OCI-LY3 (cell line): Measurements from ENCODE around the gene ZBTB9.

Experiments used
- CTCF ChIP-seq: fragments of 200-600, 300-600 bp; sonication (generic); IDR thresholded peaks from 2 replicates; pipeline ENCODE4 v1.5.1; 2014; ENCODE audit warnings: antibody characterized with exemption, low read length, low read depth
- EZH2phosphoT487 ChIP-seq: fragments of 200-600 bp; shearing (Covaris generic); IDR thresholded peaks from 2 replicates; pipeline ENCODE4 v1.6.1; 2018; ENCODE audit warnings: antibody characterized with exemption, mixed run types, low read depth

DNA sequence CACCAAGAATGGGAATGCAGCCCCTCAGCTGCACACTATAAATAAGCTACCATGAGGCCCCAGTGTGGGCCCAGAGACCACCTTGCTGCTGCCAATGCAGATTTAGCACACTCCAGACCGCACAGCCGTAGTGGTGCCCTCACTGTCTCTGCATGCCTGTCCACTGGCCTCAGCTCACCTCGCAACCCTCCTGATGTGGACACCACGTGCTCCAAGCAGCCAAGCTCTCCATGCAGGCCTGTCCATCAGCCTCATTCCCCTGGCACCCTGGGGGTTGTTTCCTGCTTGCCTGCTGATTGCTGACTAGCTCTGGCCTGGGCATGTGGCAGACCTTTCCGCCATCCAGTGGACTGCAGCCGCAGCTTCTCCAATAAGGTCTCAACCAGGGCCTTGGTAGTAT, 36.2 kb downstream of the ZBTB9 start:
- no peak for TF ChIP-seq CTCF
- no peak for TF ChIP-seq EZH2phosphoT487
